Measurements from ENCODE around the gene DUOX2.

The DUOX2 gene

GRCh38 chr15:45114076-45114750, at the start of gene DUOX2, which contains the start of gene DUOXA2:
Gene DUOX2 (minus strand): TSS chr15:45114172. CDS start chr15:45113411, 761 bp downstream.
Gene DUOXA2 (plus strand): TSS chr15:45114326. CDS start chr15:45114606, 280 bp downstream.
- FAIRE-seq, result no peak

- FAIRE-seq, result no peak
Observed at GRCh38 chr15:45163508-45163856, 49.5 kb upstream of the DUOX2 start.

DNA sequence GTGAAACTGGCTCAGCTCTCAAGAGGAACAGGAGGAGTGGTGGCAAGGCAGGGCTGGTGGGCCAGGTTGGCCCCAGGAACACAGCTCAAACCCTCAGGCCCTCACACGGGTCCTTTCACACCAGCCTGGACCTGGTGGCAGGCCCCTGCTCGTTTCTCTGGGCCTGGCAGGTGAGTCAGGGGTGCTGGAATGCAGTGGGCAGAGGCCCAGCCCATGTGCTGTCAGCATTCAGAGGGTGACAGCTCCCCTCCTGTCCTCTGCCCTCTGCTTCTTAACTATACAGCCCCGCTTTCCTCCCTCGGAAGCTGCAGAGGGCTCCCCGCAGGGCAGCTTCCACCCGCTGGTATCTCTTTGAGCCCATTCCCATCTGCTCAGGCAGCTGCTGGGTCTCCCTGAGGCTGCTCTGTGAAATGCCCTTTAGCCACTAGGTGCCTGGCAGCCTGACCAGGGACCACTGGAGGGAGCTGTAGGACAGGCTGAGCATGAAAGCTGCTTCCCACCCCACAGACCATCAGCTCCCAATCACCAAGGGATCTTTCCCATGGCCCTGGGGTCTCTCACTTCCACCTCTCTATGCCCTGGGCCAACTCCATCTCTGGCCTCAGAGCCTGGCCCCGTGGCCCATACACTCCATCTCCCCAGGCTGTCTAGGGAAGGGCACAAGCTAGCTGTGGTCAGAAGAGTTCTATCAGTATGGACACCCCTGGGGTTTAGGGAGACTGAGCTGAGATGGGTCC, 49.0 kb upstream of the DUOX2 start:
- no peak for FAIRE-seq

DNA sequence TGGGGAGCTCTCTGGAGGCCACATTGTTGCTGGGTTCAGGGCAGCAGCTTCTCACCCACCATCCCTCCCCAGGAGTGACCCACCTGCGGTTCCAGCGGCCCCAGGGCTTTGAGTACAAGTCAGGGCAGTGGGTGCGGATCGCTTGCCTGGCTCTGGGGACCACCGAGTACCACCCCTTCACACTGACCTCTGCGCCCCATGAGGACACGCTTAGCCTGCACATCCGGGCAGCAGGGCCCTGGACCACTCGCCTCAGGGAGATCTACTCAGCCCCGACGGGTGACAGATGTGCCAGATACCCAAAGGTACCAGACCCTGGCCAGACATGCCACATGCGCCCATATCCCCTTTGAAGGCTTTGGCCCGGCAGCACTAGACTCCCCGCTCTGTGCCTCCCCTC, 47.7 kb upstream of the DUOX2 start:
- no peak for FAIRE-seq

- no peak for FAIRE-seq
Observed at GRCh38 chr15:45157974-45158373, 44.0 kb upstream of the DUOX2 start.

DNA sequence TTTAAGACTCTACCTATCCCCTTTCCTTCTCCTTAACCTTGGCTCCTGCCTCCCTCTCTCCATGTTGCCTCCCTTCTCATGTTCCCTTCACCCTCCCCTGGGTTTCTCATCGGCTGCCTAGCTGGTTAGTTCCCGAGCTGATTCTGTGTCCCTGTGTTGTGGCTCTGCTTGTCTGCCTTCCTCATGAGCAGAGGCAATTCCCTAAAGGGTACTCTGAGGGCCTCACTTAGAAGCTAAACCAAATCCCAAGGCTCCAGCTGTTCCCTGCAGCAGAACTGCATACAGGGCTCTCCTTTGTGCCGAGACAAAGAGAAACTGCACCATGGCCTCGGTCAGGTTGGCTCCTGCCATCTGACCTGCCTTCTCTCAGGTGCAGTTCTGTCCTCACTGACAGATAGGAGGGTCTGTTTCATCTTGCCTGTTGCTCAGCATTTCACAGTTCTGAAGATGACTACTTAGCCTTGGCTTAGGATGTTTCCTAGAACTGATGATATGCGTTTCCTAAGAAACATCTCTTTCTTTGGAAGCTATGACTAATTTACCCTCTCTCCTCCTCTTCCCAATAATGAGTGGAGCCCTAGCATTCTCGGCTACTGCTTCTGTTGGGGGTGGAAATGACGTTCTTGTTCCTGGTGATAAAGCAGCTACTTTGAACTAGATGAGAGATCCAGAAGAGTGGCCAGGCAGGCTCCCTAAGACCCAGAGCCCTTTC, 42.9 kb upstream of the DUOX2 start:
- no peak for FAIRE-seq

- FAIRE-seq, result no peak
Observed at GRCh38 chr15:45155739-45156138, 41.8 kb upstream of the DUOX2 start.

GRCh38 chr15:45151998-45152828, 38.2 kb upstream of the DUOX2 start:
- no peak for FAIRE-seq

DNA sequence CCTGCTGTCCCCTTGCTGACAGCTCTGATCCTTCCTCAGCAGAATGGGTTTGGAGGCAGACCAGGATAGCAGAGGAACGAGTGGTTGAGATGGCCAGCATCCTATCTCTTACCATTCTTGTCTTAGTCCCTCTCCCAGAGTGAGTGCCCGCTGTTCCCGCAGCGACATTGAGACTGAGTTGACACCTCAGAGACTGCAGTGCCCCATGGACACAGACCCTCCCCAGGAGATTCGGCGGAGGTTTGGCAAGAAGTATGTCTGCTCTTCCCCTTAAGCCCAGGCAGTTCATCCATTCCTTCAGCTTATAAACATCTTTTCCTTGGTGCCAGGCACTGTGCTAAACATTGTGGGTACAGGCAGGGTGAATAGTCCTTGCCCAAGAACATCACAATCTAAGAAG, 37.0 kb upstream of the DUOX2 start:
- FAIRE-seq, result no peak

GRCh38 chr15:45150481-45150880, 36.5 kb upstream of the DUOX2 start:
- FAIRE-seq, result no peak

- FAIRE-seq, result no peak
Observed at GRCh38 chr15:45149060-45149459, 35.1 kb upstream of the DUOX2 start.

DNA sequence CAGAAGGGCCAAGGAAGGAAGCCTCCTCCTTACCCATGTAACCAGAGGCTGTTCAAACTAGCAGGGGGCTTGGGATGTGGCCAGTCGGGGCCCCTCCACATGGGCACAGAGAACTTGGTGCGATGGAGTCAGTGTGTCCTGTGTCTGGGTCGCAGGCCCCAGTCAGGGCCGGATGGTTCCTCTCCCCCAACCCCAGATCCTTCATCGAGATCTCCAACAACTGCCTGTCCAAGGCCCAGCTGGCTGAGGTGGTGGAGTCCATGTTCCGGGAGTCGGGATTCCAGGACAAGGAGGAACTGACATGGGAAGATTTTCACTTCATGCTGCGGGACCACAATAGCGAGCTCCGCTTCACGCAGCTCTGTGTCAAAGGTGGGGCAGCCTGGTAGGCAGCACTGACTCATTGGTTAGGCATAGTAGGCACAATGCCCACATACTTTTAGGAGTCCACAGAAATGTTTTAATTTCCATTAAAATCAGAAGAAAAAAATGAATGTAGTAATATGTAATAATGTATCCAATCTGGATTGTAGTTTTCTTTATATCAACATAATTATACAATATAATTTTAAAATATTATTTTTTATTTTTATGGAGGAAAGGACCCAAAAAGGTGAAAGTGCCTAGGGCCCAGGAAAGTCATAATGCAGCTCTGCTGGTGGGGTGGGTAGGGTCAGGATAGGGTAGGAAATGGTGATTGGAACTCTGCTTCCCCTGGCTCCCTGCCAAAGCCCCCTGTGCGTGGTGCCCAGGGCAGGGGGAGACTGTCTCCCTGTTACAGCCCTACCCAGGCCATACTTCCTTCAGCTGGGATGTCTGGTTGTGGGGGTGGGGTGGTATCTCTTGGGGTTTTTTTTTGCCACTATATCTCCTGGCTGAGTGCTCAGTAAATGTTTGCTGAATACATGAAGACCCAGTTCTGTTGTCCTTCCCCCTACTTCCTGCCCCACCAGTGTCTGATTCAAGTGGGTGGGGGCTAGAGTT, 34.4 kb upstream of the DUOX2 start:
- FAIRE-seq, result no peak

GRCh38 chr15:45147606-45148005, 33.6 kb upstream of the DUOX2 start:
- no peak for FAIRE-seq

- no peak for FAIRE-seq
Observed at GRCh38 chr15:45146405-45146804, 32.4 kb upstream of the DUOX2 start.

- no peak for FAIRE-seq
Observed at GRCh38 chr15:45144775-45145174, 30.8 kb upstream of the DUOX2 start.

GRCh38 chr15:45143946-45144345, 30.0 kb upstream of the DUOX2 start:
- no peak for FAIRE-seq

- no peak for FAIRE-seq
Observed at GRCh38 chr15:45143056-45143455, 29.1 kb upstream of the DUOX2 start.

- no peak for FAIRE-seq
Observed at GRCh38 chr15:45141386-45141785, 27.4 kb upstream of the DUOX2 start.

GRCh38 chr15:45140557-45141250, 26.7 kb upstream of the DUOX2 start:
- no peak for FAIRE-seq

DNA sequence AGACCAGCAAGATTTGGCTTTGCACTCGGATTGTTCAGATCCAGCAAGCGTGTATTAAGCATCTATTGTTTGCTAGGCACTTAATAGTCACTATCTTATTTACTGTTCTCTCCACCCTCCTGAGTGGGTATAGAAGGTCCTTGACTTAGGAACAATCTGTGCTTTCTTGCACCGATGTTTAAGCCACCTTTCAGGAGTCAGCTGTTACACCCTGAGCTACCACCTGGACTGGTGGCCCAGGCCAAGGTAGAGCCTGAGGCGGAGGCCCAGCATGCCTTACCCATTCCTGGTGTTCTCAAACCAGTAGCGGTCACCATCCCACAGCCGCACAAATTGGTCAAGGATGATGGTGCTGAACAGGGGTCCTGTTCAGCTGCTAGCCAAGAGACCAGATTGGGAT, 25.8 kb upstream of the DUOX2 start:
- no peak for FAIRE-seq
